ENCODE results near the gene TTYH2.

TTYH2 gene

DNA sequence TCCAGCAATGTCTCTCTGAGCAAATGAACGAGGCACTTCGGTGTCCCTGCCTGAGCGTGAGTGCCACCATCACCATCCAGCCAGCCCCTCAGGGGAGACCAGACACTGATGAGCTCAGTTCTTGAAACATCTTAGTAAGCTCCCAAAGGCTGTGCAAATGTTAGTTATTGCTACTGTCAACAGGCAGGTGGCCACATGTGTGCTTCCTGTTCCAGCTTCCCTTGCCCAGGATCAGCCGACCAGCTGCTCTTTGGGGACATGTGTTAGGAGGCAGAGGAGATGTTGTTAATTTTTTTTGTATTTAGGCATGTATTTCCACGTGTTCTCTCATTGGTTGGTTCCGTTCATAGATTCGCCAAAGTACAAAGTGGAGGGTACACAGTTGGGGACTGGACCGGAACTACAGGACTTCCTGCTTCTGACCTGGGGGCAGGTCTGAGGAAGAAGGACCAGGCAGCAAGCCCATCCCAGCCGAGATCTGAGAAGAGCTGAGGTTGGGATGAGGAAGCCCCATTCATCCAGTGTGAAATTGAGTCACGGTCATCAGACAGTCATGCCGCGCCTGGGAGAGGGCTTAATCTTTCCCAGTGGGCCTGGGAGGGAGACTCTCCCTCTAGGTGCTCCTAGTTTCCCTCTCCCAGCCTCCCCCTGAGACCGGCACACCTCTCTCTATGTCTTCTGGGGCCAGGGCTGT is 3.8 kb downstream of the TTYH2 start:
- DNase-seq, result no peak

- no peak for DNase-seq
Measured at GRCh38 chr17:74217888-74218287, 4.5 kb downstream of the TTYH2 start.

GRCh38 chr17:74218436-74218835 is 5.1 kb downstream of the TTYH2 start:
- no peak for DNase-seq

DNA sequence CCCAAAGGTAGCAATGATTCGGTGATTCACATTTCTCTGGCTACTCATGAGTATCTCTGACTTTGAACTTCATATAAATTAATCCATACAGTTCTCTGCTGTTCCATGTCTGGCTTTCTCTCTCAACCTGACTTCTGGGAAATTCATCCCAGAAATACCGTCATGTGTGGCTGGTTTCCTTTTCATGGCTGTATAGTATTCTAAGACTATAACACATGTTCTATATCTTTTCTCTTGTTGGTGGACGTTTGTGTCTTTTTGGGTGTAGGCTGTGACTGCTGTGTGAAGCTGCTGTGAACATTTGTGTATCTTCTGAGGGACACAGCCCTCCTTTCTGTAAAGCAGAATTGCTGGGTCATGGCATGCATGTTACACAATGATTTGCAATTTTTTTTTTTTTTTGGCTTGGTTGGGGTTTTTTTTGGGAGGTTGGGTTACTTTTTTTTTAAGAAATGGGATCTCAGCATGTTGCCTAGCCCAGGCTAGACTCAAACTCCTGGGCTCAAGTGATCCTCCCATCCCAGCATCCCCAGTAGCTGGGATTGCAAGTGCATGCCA is 6.3 kb downstream of the TTYH2 start:
- DNase-seq, result no peak

DNA sequence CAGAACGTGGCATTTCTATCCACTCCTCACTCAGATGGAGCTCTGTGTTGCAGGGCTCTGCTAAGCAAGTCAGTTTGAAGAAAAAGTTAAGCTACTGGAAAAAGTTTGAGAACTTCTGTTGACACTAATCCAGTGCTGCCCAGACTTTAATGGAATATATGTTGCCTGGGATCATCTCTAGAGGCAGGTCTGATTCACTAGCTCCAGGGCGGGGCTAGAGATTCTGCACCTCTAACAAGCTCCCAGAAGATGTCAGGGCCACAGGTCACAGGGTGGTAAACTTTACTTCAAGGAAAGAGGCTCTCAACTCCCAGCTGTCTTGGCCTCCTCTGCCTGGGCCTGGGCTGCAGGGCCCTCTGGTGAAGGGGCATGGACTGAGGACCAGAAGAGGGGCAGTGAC is 6.8 kb downstream of the TTYH2 start:
- DNase-seq, result no peak

- DNase-seq, result no peak
Measured at GRCh38 chr17:74220946-74221818, 7.8 kb downstream of the TTYH2 start.

DNA sequence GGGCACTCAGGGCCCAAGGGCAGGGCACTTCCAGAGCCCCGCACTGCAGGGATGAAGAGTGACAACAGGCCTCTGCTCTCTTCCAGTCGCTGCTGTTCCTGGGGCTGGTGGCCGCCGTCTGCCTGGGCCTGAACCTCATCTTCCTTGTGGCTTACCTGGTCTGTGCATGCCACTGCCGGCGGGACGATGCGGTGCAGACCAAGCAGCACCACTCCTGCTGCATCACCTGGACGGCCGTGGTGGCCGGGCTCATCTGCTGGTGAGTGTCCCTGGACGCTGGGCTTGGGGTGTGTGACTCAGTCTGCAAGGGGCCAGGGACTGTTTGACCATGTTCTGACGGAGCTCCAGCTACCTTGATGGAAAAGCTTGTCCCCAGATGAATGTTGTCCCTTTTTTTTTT is 9.0 kb downstream of the TTYH2 start:
- DNase-seq, result no peak

DNA sequence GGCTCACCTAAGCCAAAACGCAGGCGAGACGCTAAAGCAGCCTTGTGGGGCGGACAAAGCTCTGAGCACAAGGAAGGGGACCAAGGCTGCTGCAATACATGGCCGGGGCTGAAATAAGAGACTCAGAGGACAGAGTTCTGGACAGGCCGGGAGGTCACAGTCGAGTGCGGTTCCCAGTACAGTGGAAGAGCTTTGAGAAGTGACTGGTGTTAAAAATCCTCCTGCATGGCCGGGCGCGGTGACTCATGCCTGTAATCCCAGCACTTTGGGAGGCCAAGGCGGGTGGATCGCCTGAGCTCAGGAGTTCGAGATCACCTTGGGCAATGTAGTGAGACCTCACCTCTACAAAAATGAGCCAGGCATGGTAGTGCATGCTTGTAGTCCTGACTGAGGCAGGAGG is 10.5 kb downstream of the TTYH2 start:
- DNase-seq, result no peak

DNA sequence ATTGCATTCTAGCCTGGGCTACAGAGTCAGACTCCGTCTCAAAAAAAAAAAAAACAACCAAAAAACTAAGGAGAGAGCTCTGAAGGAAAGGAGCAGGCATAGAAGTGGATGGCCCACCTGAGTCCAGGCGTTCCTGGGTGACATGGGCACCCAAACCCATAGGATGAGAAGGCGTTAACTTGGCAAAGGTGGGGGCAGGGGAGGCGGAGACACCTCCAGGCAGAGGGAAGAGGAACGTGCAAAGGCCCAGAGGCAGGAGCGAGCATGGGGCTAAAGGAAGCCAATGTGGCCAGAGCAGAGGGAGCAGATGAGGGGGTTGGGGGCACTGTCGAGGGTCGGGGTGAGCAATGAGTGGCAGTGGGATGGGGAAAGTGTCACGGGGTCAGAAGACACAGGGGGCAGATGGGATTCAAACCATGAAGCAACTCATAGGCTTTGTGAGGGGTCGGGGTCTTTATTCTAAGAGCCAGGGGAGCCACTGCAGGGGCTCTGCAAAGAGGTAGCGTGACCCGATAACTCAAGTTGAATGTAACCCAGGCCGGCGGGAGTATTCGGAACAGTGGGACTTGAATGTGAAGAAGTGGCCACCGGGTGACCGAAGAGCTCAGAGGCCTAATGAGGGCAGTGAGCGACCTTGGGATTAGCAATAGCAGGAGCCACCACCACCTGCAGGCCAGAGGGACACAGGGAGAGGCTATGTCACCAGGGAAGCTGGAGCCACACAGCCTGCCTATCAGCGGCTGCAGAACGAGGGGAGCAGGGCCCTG is 11.8 kb downstream of the TTYH2 start:
- DNase-seq, result no peak

- DNase-seq, result no peak
Measured at GRCh38 chr17:74226252-74226651, 12.9 kb downstream of the TTYH2 start.

DNA sequence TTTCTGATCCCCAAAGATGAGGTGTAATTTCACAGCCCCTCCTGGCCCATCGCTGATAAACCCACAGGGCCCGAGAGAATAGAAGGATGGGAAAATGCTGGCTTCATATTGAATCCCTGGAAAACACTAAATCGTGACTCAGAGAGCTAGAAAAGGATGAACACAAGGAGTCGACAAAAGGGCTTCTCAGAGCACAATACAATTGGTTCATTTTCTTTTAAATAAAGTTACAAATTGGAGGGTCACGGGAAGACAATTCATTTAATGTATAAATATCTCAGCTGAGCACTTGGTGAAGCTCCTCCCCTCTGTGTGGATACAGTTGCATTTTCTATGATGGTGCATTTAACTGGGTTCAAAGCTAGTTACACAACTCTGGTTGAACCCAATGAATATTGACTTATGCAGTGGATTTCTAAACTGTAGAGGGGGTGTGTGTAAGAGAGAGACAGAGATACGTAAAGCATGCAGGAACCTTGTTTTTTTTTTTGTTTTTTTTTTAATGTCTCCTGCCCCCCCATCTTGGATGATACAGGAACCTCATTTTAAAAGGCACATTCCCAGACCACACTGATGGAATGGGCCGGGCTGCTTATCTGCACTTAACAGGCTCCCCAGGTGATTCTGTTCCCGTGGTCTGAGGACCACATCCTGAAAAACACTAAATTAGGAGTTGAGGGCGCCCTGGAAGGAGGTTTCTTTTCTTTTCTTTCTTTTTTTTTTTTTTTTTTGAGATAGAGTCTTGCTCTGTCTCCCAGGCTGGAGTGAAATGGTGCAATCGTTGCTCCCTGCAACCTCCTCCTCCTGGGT is 14.1 kb downstream of the TTYH2 start:
- DNase-seq, result no peak

DNA sequence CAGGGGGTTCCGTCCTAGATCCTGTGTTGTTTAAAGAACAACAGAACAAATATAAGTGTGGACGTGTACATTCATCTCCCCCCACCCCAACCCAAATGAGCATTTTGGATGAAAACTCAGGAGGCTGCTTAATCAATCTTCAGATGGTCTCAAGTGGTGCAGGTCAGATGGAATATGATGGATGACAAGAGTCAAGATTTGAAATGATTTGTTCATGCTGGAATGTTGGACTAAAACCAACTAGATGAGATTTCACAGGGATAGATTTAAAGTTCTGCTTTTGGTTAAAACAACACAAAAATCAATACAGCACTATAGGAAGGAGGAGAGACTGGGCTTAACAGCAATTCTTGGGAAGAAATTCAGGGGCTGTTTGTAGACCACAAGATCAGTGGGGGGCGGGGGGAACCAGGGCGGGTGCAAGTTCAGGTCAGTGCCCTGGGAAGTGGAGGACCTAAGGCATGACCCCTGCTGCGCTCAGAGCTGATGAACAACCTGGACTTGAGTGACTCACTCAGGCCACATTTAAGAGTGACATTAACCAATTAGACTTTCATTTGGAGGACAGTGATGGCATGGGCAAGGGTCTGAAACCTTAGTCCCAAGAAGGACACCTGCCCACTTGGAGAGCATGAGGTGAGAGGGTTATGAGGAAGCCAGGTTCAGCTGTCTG is 15.1 kb downstream of the TTYH2 start:
- DNase-seq, result no peak

- DNase-seq, result no peak
Measured at GRCh38 chr17:74230896-74231295, 17.5 kb downstream of the TTYH2 start.

GRCh38 chr17:74231928-74232907 is 18.8 kb downstream of the TTYH2 start:
- no peak for DNase-seq

GRCh38 chr17:74233937-74234336 is 20.6 kb downstream of the TTYH2 start:
- DNase-seq, result no peak

DNA sequence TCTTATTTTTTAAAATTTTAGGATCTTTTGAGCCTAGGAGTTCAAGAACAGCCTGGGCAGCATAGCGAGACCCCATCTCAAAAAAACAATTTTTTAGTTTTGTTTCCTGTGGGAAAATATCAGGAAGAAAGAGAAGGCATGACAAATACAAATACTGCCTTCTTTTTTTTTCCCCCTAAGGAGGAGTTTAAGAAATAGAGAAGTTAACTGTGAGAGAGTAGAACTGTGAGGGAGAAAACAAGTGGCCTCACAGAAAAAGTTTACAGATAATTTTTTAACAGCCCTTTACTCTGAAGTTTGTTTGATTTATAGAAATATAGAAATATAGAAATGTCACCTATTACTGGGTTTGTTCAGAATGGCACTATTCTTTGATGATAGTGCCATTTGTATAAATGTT is 21.1 kb downstream of the TTYH2 start:
- DNase-seq, result no peak

GRCh38 chr17:74235040-74235581 is 21.7 kb downstream of the TTYH2 start:
- DNase-seq, result no peak

GRCh38 chr17:74235911-74236371 is 22.6 kb downstream of the TTYH2 start:
- no peak for DNase-seq

- no peak for DNase-seq
Measured at GRCh38 chr17:74237321-74237720, 23.9 kb downstream of the TTYH2 start.

DNA sequence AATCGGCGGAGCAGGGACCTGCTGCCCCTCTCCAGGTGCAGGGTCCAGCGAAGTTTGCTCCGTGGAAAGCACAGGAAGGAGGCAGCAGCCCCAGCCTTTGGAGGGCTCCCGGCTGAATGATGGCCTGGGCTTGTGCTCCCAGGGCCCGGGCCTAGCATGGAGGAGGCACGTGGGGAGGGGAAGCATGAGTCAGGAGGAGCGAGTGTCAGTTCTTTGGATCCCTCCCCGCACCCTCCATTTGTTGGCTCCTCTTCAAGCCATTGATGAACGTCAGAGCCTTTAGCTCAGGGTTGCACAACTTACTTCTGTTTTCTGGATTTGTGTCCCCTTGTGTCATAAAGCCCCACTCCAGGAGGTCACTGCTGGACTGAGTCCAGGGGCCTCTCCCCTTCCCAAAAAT is 25.8 kb downstream of the TTYH2 start:
- no peak for DNase-seq
